GM18858 (cell line): ENCODE results near the gene EHMT1.

ENCODE experiments used
- ATAC-seq: cut with Tn5 transposase; IDR thresholded peaks from one replicate; pipeline ENCODE4 v1.9.1; 2021; ENCODE audit not compliant: unreplicated experiment

Gene EHMT1

GRCh38 chr9:137643921-137644320, 25.1 kb downstream of the EHMT1 start:
- ATAC-seq, result no peak

- no peak for ATAC-seq
Measured at GRCh38 chr9:137645211-137645610, 26.4 kb downstream of the EHMT1 start.

- ATAC-seq, result no peak
Measured at GRCh38 chr9:137646341-137646740, 27.5 kb downstream of the EHMT1 start.

- ATAC-seq, result no peak
Measured at GRCh38 chr9:137647096-137647714, 28.4 kb downstream of the EHMT1 start.

- ATAC-seq, result no peak
Measured at GRCh38 chr9:137648396-137648795, 29.6 kb downstream of the EHMT1 start.

- ATAC-seq, result no peak
Measured at GRCh38 chr9:137649553-137649952, 30.7 kb downstream of the EHMT1 start.

- no peak for ATAC-seq
Measured at GRCh38 chr9:137650259-137650658, 31.5 kb downstream of the EHMT1 start.

- ATAC-seq, result no peak
Measured at GRCh38 chr9:137650779-137651178, 32.0 kb downstream of the EHMT1 start.

- ATAC-seq, result no peak
Measured at GRCh38 chr9:137656416-137656815, 37.6 kb downstream of the EHMT1 start.

GRCh38 chr9:137657606-137658005, 38.8 kb downstream of the EHMT1 start:
- ATAC-seq, result no peak

- no peak for ATAC-seq
Measured at GRCh38 chr9:137658781-137659180, 40.0 kb downstream of the EHMT1 start.

- ATAC-seq, result no peak
Measured at GRCh38 chr9:137660144-137660543, 41.3 kb downstream of the EHMT1 start.

- ATAC-seq, result no peak
Measured at GRCh38 chr9:137663584-137663983, 44.8 kb downstream of the EHMT1 start.

GRCh38 chr9:137664676-137665075, 45.9 kb downstream of the EHMT1 start:
- ATAC-seq, result no peak

GRCh38 chr9:137665226-137665625, 46.4 kb downstream of the EHMT1 start:
- ATAC-seq, result no peak

GRCh38 chr9:137665697-137666512, 47.1 kb downstream of the EHMT1 start:
- ATAC-seq, result no peak

- ATAC-seq, result no peak
Measured at GRCh38 chr9:137666513-137666822, 47.7 kb downstream of the EHMT1 start.

- ATAC-seq, result no peak
Measured at GRCh38 chr9:137666955-137667670, 48.3 kb downstream of the EHMT1 start.

GRCh38 chr9:137668203-137668602, 49.4 kb downstream of the EHMT1 start:
- no peak for ATAC-seq

GRCh38 chr9:137669261-137669672, 50.5 kb downstream of the EHMT1 start:
- ATAC-seq, result no peak

- no peak for ATAC-seq
Measured at GRCh38 chr9:137670391-137671195, 51.8 kb downstream of the EHMT1 start.
